Loucy (cell line): ENCODE measurements around the gene HAUS3.
A peak's percentile ranks its signal among the peaks of the same experiment; 100 is the strongest.

Experiments used
- H2AFZ ChIP-seq: fragments of 200-600 bp; sonication (generic); 2 replicates; pipeline ENCODE4 v1.6.0; 2016; ENCODE audit warnings: antibody characterized with exemption, mild to moderate bottlenecking, low read length, moderate library complexity
- H3F3A ChIP-seq: fragments of 200-600 bp; 2 replicates; pipeline ENCODE4 v1.6.0; 2016; ENCODE audit warnings: antibody characterized with exemption, low read depth, mild to moderate bottlenecking
- H3K27me3 ChIP-seq: fragments of 200-600 bp; sonication (generic); 2 replicates; pipeline ENCODE4 v1.6.1; 2014; ENCODE audit warnings: low read length, mild to moderate bottlenecking; ENCODE audit not compliant: insufficient read depth, poor library complexity, severe bottlenecking
- H3K36me3 ChIP-seq: fragments of 200-600 bp; sonication (generic); 2 replicates; pipeline ENCODE4 v1.6.1; 2016; ENCODE audit warnings: low read length; ENCODE audit not compliant: insufficient read depth
- H3K4me1 ChIP-seq: fragments of 200-600 bp; sonication (generic); 2 replicates; pipeline ENCODE4 v1.5.1; 2014; ENCODE audit warnings: low read length, mild to moderate bottlenecking; ENCODE audit not compliant: insufficient read depth, poor library complexity, severe bottlenecking
- H3K4me2 ChIP-seq: fragments of 200-600 bp; sonication (generic); 2 replicates; pipeline ENCODE4 v1.6.0; 2014; ENCODE audit warnings: antibody characterized with exemption, low read length, low read depth, mild to moderate bottlenecking; ENCODE audit not compliant: poor library complexity, severe bottlenecking
- H3K4me3 ChIP-seq: fragments of 200-600 bp; sonication (generic); 2 replicates; pipeline ENCODE4 v1.5.1; 2014; ENCODE audit warnings: low read length, mild to moderate bottlenecking, mixed read lengths; ENCODE audit not compliant: poor library complexity, severe bottlenecking
- H3K79me2 ChIP-seq: fragments of 200-600 bp; sonication (generic); 2 replicates; pipeline ENCODE4 v1.6.1; 2014; ENCODE audit warnings: low read length; ENCODE audit not compliant: insufficient read depth
- H3K9ac ChIP-seq: fragments of 200-600 bp; sonication (generic); 2 replicates; pipeline ENCODE4 v1.6.0; 2014; ENCODE audit warnings: mild to moderate bottlenecking, low read depth, low read length, moderate library complexity; ENCODE audit not compliant: poor library complexity, severe bottlenecking
- H3K9me2 ChIP-seq: fragments of 200-600 bp; sonication (generic); replicated peaks from 2 replicates; pipeline ENCODE4 v1.6.1; 2016; ENCODE audit warnings: low read depth, low read length, mixed read lengths
- H3K9me3 ChIP-seq: fragments of 200-600 bp; sonication (generic); 2 replicates; pipeline ENCODE4 v1.6.1; 2014; ENCODE audit warnings: mild to moderate bottlenecking, antibody characterized with exemption, low read length, low read depth; ENCODE audit not compliant: insufficient read depth
- H4K20me1 ChIP-seq: fragments of 200-600 bp; sonication (generic); 2 replicates; pipeline ENCODE4 v1.6.0; 2014; ENCODE audit warnings: antibody characterized with exemption, low read length, mild to moderate bottlenecking; ENCODE audit not compliant: insufficient read depth, poor library complexity, severe bottlenecking
- EZH2phosphoT487 ChIP-seq: fragments of 200-600 bp; IDR thresholded peaks from 2 replicates; pipeline ENCODE4 v1.6.1; 2018; ENCODE audit warnings: antibody characterized with exemption, mild to moderate bottlenecking, moderate library complexity, borderline replicate concordance
- TF ChIP-seq, protein P1 (sequence below): fragments of 200-600 bp; sonication (generic); conservative IDR thresholded peaks from 2 replicates; pipeline ENCODE4 v1.5.1; 2014; ENCODE audit warnings: mild to moderate bottlenecking, antibody characterized with exemption, low read length

HAUS3 gene

GRCh38 chr4:2220016-2220630 lies 21.8 kb downstream of the HAUS3 start:
- Histone ChIP-seq H3F3A (no peaks in the 10 kb centered on the region), H3K9me3 (no peaks in the 10 kb centered on the region), H3K4me1 (no peaks in the 10 kb centered on the region), H3K9ac (no peak overlapping the region), H3K4me3 (no peak overlapping the region), H3K9me2 (no peaks in the 10 kb centered on the region), H3K36me3 (no peaks in the 10 kb centered on the region), H3K4me2 (no peak overlapping the region), H3K79me2 (no peaks in the 10 kb centered on the region), H4K20me1 (no peaks in the 10 kb centered on the region), H2AFZ (no peak overlapping the region), H3K27me3 (no peaks in the 10 kb centered on the region)
- no peak for TF ChIP-seq EZH2phosphoT487
- TF ChIP-seq, protein P1, sequence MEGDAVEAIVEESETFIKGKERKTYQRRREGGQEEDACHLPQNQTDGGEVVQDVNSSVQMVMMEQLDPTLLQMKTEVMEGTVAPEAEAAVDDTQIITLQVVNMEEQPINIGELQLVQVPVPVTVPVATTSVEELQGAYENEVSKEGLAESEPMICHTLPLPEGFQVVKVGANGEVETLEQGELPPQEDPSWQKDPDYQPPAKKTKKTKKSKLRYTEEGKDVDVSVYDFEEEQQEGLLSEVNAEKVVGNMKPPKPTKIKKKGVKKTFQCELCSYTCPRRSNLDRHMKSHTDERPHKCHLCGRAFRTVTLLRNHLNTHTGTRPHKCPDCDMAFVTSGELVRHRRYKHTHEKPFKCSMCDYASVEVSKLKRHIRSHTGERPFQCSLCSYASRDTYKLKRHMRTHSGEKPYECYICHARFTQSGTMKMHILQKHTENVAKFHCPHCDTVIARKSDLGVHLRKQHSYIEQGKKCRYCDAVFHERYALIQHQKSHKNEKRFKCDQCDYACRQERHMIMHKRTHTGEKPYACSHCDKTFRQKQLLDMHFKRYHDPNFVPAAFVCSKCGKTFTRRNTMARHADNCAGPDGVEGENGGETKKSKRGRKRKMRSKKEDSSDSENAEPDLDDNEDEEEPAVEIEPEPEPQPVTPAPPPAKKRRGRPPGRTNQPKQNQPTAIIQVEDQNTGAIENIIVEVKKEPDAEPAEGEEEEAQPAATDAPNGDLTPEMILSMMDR: peak; percentile 95

DNA sequence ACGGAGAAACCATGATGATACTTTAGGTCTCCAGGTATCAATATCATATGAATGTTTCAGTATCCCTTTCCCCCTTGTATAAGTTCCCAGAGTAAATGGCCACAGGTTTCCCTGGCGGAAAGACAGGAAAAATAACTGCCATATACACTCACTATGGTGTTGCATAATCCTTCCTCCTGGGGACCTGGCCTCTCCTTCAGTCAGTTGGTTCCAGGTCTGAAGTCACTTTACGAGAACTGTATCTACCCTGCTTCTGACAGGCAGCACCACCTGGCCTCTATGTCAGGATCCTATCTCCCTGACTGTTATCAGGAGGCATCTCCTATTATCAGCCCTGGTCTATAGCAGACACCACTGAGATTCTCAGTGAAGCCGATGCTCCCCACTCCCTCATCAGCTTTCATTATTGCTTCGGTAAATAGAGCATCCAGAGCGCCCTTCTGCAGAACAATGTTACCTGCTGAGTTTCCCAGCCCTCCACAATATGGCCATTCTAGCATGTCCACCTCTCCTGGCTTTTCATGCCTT lies 22.6 kb downstream of the HAUS3 start:
- Histone ChIP-seq H3K9me3 (no peaks in the 10 kb centered on the region), H3K9ac (no peak overlapping the region)
- TF ChIP-seq, protein P1: no peak
- TF ChIP-seq EZH2phosphoT487: no peak

DNA sequence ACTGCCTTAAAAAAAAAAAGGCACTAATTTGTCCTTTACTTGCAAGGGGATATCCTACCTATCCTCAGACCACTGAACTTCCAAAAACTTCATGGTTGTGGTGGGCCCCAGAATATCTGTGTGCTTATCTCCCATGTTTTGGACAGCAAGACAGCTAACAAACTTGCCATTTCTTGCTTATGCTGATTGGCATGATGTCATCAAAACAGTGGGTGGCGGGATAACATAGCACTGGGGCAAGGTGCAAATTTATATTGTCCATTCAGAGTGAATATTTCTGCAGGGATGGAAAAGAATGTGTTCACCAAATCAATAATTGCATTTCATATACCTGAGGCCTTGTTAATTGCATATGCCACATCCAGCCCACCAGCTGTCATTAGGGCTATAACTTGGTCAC lies 23.5 kb downstream of the HAUS3 start:
- no peak for TF ChIP-seq EZH2phosphoT487
- TF ChIP-seq, protein P1: no peak
- no peak overlapping the region for H3K9ac ChIP-seq
- H3K4me1 ChIP-seq: no peaks in the 10 kb centered on the region
- H3K9me2 ChIP-seq: no peaks in the 10 kb centered on the region
- H4K20me1 ChIP-seq: no peaks in the 10 kb centered on the region
- H3K79me2 ChIP-seq: no peaks in the 10 kb centered on the region
- H3F3A ChIP-seq: no peaks in the 10 kb centered on the region
- H3K36me3 ChIP-seq: no peaks in the 10 kb centered on the region
- no peak overlapping the region for H3K4me2 ChIP-seq
- no peaks in the 10 kb centered on the region for H3K9me3 ChIP-seq
- no peak overlapping the region for H2AFZ ChIP-seq
- H3K4me3 ChIP-seq: no peak overlapping the region
- no peaks in the 10 kb centered on the region for H3K27me3 ChIP-seq

More for the DNA sequence above, 22.6 kb downstream of the HAUS3 start:
- no peaks in the 10 kb centered on the region for H3K4me1 ChIP-seq
- no peaks in the 10 kb centered on the region for H3K36me3 ChIP-seq
- no peaks in the 10 kb centered on the region for H3F3A ChIP-seq
- H4K20me1 ChIP-seq: no peaks in the 10 kb centered on the region
- H3K9me2 ChIP-seq: no peaks in the 10 kb centered on the region
- no peak overlapping the region for H3K4me2 ChIP-seq
- no peak overlapping the region for H3K4me3 ChIP-seq
- no peak overlapping the region for H2AFZ ChIP-seq
- no peaks in the 10 kb centered on the region for H3K79me2 ChIP-seq
- H3K27me3 ChIP-seq: no peaks in the 10 kb centered on the region
